CD14-positive monocyte (primary cell): ENCODE measurements around the gene ARFGAP2. TPM values are rescaled to one million over a fixed set of nuclear protein-coding genes. Genes with fewer than 3 reads are reported as not detected.
A peak's percentile ranks its signal among the peaks of the same experiment; 100 is the strongest.
"Not testable (repeated sequence)": the region's sequence is repeated elsewhere in the genome, so short reads cannot be mapped to it uniquely, and the experiment has no call there.

Source experiments
- DNase-seq, 3 donors: peaks; one replicate each; pipeline ENCODE4 v3.0.0-alpha.2; 2011 to 2022
- H2AFZ ChIP-seq: 2 replicates; pipeline ENCODE4 v1.6.0; 2012; ENCODE audit warnings: mild to moderate bottlenecking, low read depth, low read length, inconsistent platforms; ENCODE audit not compliant: insufficient read depth, poor library complexity, severe bottlenecking
- H3K27ac ChIP-seq, 2 donors: 1 replicate in 1 of 2; 2 replicates in 1 of 2; pipeline ENCODE4 v1.5.1; 2012 to 2013; ENCODE audit warnings: low read length in 2 of 2, control low read depth in 1 of 2, inconsistent platforms in 1 of 2, low read depth in 1 of 2, mild to moderate bottlenecking in 1 of 2
- H3K27me3 ChIP-seq, 2 donors: one replicate each; pipeline versions ENCODE4 v1.6.0 to v1.6.1; 2011 to 2013; ENCODE audit warnings: low read length in 2 of 2; ENCODE audit not compliant: control insufficient read depth in 2 of 2, insufficient read depth in 2 of 2
- H3K36me3 ChIP-seq, 2 donors: replicated peaks in 1 of 2; 1 replicate in 1 of 2; 2 replicates in 1 of 2; pipeline versions ENCODE4 v1.5.1 to v1.6.1; 2012 to 2013; ENCODE audit warnings: low read length in 2 of 2, control low read depth in 1 of 2, inconsistent platforms in 1 of 2, mild to moderate bottlenecking in 1 of 2; ENCODE audit not compliant: insufficient read depth in 2 of 2, control insufficient read depth in 1 of 2
- H3K4me1 ChIP-seq, 2 donors: 1 replicate in 1 of 2; 2 replicates in 1 of 2; pipeline versions ENCODE4 v1.5.1 to v1.6.1; 2012 to 2013; ENCODE audit warnings: low read length in 2 of 2, control low read depth in 1 of 2, inconsistent platforms in 1 of 2, mild to moderate bottlenecking in 1 of 2, moderate library complexity in 1 of 2; ENCODE audit not compliant: insufficient read depth in 2 of 2, control insufficient read depth in 1 of 2
- H3K4me2 ChIP-seq: replicated peaks from 2 replicates; pipeline ENCODE3; 2012; ENCODE audit warnings: low read length, moderate library complexity, mild to moderate bottlenecking; ENCODE audit not compliant: poor library complexity, severe bottlenecking; ENCODE audit errors: extremely low read depth
- H3K4me3 ChIP-seq, 3 experiments: fragments of 200-600 bp in 1 of 3; sonication (generic) in 1 of 3; replicated peaks in 1 of 3; 1 replicate in 2 of 3; 2 replicates in 1 of 3; pipeline ENCODE4 v1.5.1; 2011 to 2013; ENCODE audit warnings: low read length in 3 of 3, mild to moderate bottlenecking in 3 of 3, control low read depth in 2 of 3, low read depth in 2 of 3, inconsistent platforms in 1 of 3, moderate library complexity in 1 of 3
- H3K79me2 ChIP-seq: 2 replicates; pipeline ENCODE4 v1.6.0; 2012; ENCODE audit warnings: mild to moderate bottlenecking, control low read depth, inconsistent platforms, low read length, moderate library complexity; ENCODE audit not compliant: insufficient read depth
- H3K9ac ChIP-seq: 2 replicates; pipeline ENCODE4 v1.6.0; 2017; ENCODE audit warnings: low read length, mild to moderate bottlenecking; ENCODE audit not compliant: insufficient read depth, poor library complexity, severe bottlenecking
- H3K9me3 ChIP-seq, 2 donors: replicated peaks in 1 of 2; 1 replicate in 1 of 2; 2 replicates in 1 of 2; pipeline versions ENCODE4 v1.5.1 to v1.6.1; 2012 to 2013; ENCODE audit warnings: low read length in 2 of 2, control low read depth in 1 of 2; ENCODE audit not compliant: control insufficient read depth in 1 of 2, insufficient read depth in 1 of 2
- H4K20me1 ChIP-seq: 2 replicates; pipeline ENCODE4 v1.6.0; 2012; ENCODE audit warnings: mild to moderate bottlenecking, low read length, control low read depth, moderate library complexity; ENCODE audit not compliant: insufficient read depth
- H3K27ac Mint-ChIP-seq, 7 donors: one replicate each; pipeline ENCODE4 v1.8.0; 2020; ENCODE audit warnings: mild to moderate bottlenecking in 7 of 7, mixed read lengths in 7 of 7, moderate library complexity in 6 of 7, inconsistent platforms in 2 of 7
- H3K27me3 Mint-ChIP-seq, 3 donors: one replicate each; pipeline ENCODE4 v1.8.0; 2021 to 2022; ENCODE audit warnings: low read depth in 3 of 3, mild to moderate bottlenecking in 3 of 3, mixed read lengths in 3 of 3, moderate library complexity in 3 of 3, inconsistent platforms in 1 of 3
- H3K36me3 Mint-ChIP-seq, 2 donors: one replicate each; pipeline ENCODE4 v1.8.0; 2020; ENCODE audit warnings: mixed read lengths in 2 of 2, inconsistent platforms in 1 of 2, mild to moderate bottlenecking in 1 of 2
- H3K4me1 Mint-ChIP-seq: one replicate; pipeline ENCODE4 v1.8.0; 2020; ENCODE audit warnings: mild to moderate bottlenecking, mixed read lengths
- H3K4me3 Mint-ChIP-seq, 2 donors: one replicate each; pipeline ENCODE4 v1.8.0; 2020; ENCODE audit warnings: mild to moderate bottlenecking in 2 of 2, mixed read lengths in 2 of 2, moderate library complexity in 1 of 2
- H3K9me3 Mint-ChIP-seq, 7 donors: one replicate each; pipeline ENCODE4 v1.8.0; 2020 to 2022; ENCODE audit warnings: mixed read lengths in 7 of 7, mild to moderate bottlenecking in 6 of 7, moderate library complexity in 6 of 7, inconsistent platforms in 2 of 7
- CTCF ChIP-seq: fragments of 200-600 bp; IDR thresholded peaks from one replicate; pipeline ENCODE4 v1.8.0; 2022; ENCODE audit warnings: antibody characterized with exemption, mild to moderate bottlenecking
- WGBS: methylation state at CpG from one replicate; pipeline ENCODE4 v1.1.5; 2013; ENCODE audit warnings: missing lambda C conversion rate; ENCODE audit not compliant: insufficient coverage; 5-methylcytosine and 5-hydroxymethylcytosine counted together
- intact Hi-C, 2 donors: fragments of 100-400 bp; cut with micrococcal nuclease; formaldehyde crosslinking; loops; one replicate each; pipeline versions ENCODE4 v1.15.0 to v1.15.1; 2023
- polyA plus RNA-seq, 3 donors: library from polyadenylated mRNA; depleted of rRNA in 1 of 3; unstranded in 2 of 3; stranded (reverse) in 1 of 3; fragments of 300-500 nt in 2 of 3; fragments of >200 nt in 1 of 3; fragmentation: Illumina TruSeq in 2 of 3; gene quantifications; 1 replicate in 2 of 3; 2 replicates in 1 of 3; pipeline ENCODE4 v1.2.3, GENCODE V29; 2012 to 2021

Gene ARFGAP2
- polyA plus RNA-seq, 3 donors = 59.7 to 129 (median 61.0) TPM

DNA sequence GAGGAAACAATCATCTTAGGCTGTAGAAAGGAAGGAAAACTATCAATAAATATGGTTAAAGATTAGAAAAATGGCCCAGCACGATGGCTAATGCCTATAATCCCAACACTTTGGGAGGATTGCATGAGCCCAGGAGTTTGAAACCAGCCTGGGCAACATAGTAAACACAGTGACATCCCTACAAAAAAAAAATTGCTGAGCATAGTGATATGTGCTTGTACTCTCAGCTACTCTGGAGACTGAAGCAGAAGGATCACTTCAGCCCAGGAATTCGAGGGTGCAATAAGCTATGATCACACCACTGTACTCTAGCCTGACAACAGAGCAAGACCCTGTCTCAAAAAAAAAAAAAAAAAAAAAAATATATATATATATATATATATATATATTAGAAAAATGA is 54.9 kb downstream of the ARFGAP2 start:
- no peaks in the 10 kb centered on the region for H3K36me3 ChIP-seq
- no peaks in the 10 kb centered on the region for H3K9me3 ChIP-seq
- H2AFZ ChIP-seq = no peak overlapping the region
- H3K4me1 ChIP-seq = no peaks in the 10 kb centered on the region
- H3K4me3 Mint-ChIP-seq = no peak overlapping the region
- no peaks in the 10 kb centered on the region for H3K27me3 Mint-ChIP-seq
- H3K4me3 ChIP-seq = no peak overlapping the region
- no peaks in the 10 kb centered on the region for H3K36me3 Mint-ChIP-seq
- intact Hi-C loops = no loop called here
- no peaks in the 10 kb centered on the region for H3K27me3 ChIP-seq
- no peak for TF ChIP-seq CTCF
- H3K4me2 ChIP-seq = no peak overlapping the region
- no peaks in the 10 kb centered on the region for H3K79me2 ChIP-seq
- no peak overlapping the region for H3K27ac ChIP-seq
- no peaks in the 10 kb centered on the region for H4K20me1 ChIP-seq
- no peak overlapping the region for H3K27ac Mint-ChIP-seq
- no peaks in the 10 kb centered on the region for H3K4me1 Mint-ChIP-seq
- no peak for DNase-seq
- no peak overlapping the region for H3K9ac ChIP-seq
- no CpG with 5 or more reads among the region's 2 CpGs for WGBS
- H3K9me3 Mint-ChIP-seq = no peaks in the 10 kb centered on the region

- Histone ChIP-seq H3K4me2 (no peak overlapping the region), H3K79me2 (no peaks in the 10 kb centered on the region), H3K9ac (no peak overlapping the region), H2AFZ (no peak overlapping the region), H3K36me3 (no peaks in the 10 kb centered on the region), H3K27me3 (no peaks in the 10 kb centered on the region), H3K9me3 (no peaks in the 10 kb centered on the region), H4K20me1 (no peaks in the 10 kb centered on the region), H3K27ac (no peak overlapping the region), H3K4me3 (no peak overlapping the region), H3K4me1 (no peaks in the 10 kb centered on the region)
- intact Hi-C loops = no loop called here
- Mint-ChIP-seq H3K4me1 (no peaks in the 10 kb centered on the region), H3K36me3 (no peaks in the 10 kb centered on the region), H3K27ac (no peak overlapping the region), H3K4me3 (no peak overlapping the region), H3K9me3 (no peaks in the 10 kb centered on the region), H3K27me3 (peaks cover 0 to 2% (median 0%) of the 10 kb centered on the region in 3 donors)
- no peak for TF ChIP-seq CTCF
- WGBS = 100% methylated on average over 1 of the region's 2 CpGs
- DNase-seq = no peak
These were observed 55.6 kb downstream of the ARFGAP2 start for GRCh38 chr11:47121056-47121455.

DNA sequence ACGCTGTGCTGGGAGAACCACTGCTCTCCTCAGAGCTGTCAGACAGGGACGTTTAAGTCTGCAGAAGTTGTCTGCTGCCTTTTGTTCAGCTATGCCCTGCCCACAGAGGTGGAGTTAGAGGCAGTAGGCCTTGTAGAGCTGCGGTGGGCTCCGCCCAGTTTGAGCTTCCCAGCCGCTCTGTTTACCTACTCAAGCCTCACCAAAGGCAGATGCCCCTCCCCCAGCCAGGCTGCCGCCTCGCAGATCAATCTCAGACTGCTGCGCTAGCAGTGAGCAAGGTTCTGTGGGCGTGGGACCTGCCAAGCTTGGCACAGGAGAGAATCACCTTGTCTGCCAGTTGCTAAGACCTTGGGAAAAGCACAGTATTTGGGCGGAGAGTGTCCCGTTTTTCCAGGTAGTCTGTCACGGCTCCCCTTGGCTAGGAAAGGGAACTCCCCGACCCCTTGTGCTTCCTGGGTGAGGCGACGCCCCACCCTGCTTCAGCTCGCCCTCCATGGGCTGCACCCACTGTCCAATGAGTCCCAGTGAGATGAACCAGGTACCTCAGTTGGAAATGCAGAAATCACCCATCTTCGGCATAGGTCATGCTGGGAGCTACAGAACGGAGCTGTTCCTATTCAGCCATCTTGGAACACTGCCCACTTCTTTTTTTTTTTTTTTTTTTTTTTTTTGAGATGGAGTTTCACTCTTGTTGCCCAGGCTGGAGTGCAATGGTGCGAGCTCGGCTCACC is 57.6 kb downstream of the ARFGAP2 start:
- H2AFZ ChIP-seq, intact Hi-C loops, DNase-seq, H3K4me3 ChIP-seq, H3K27me3 ChIP-seq, H4K20me1 ChIP-seq, H3K4me2 ChIP-seq, H3K9ac ChIP-seq, H3K36me3 ChIP-seq, H3K4me3 Mint-ChIP-seq, H3K79me2 ChIP-seq, H3K9me3 Mint-ChIP-seq, H3K36me3 Mint-ChIP-seq, H3K4me1 ChIP-seq, H3K4me1 Mint-ChIP-seq, H3K27me3 Mint-ChIP-seq, H3K9me3 ChIP-seq, H3K27ac ChIP-seq: not testable (repeated sequence)
- H3K27ac Mint-ChIP-seq = peak overlapping the region in 1 of 7 donors; percentile 46
- WGBS = 96% methylated on average over 14 of the region's 20 CpGs
